Astrocyte (in vitro differentiated cells and primary cell): Measurements from ENCODE around the gene ZNF182.

Experiments
- EZH2 ChIP-seq: IDR thresholded peaks from 2 replicates; pipeline ENCODE4 v1.6.1; 2012; ENCODE audit warnings: mild to moderate bottlenecking, low read length, inconsistent platforms; ENCODE audit not compliant: insufficient read depth
- TF ChIP-seq, protein P1 (sequence below): IDR thresholded peaks from 2 replicates; pipeline ENCODE4 v1.5.1; 2011; ENCODE audit warnings: low read depth, mild to moderate bottlenecking, inconsistent platforms, low read length, moderate library complexity; ENCODE audit not compliant: insufficient read depth

DNA sequence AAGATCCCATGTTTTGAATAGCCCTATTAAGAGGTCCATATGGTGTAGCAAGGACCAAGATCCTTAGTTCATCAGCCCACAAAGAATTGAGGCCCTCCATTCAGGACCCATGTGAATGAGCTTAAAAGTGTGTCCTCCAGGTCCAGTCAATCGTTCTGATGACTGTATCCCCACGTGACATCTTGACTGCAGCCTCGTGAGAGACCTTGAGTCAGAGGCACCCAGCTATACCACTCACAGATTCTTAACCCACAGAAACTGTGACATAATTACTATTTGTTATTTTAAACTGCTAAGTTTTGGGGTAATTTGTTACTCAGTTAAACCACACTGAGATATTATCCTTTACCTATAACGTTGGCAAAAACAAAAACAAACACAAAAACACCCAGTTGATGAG lies 62.4 kb downstream of the ZNF182 start:
- TF ChIP-seq, protein P1, sequence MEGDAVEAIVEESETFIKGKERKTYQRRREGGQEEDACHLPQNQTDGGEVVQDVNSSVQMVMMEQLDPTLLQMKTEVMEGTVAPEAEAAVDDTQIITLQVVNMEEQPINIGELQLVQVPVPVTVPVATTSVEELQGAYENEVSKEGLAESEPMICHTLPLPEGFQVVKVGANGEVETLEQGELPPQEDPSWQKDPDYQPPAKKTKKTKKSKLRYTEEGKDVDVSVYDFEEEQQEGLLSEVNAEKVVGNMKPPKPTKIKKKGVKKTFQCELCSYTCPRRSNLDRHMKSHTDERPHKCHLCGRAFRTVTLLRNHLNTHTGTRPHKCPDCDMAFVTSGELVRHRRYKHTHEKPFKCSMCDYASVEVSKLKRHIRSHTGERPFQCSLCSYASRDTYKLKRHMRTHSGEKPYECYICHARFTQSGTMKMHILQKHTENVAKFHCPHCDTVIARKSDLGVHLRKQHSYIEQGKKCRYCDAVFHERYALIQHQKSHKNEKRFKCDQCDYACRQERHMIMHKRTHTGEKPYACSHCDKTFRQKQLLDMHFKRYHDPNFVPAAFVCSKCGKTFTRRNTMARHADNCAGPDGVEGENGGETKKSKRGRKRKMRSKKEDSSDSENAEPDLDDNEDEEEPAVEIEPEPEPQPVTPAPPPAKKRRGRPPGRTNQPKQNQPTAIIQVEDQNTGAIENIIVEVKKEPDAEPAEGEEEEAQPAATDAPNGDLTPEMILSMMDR: no peak
- no peak for TF ChIP-seq EZH2
